DND-41 (cell line): ENCODE results near the gene VPS51.

Experiments used
- ATAC-seq: fragments of 200-7000 bp; cut with Tn5 transposase; 3 replicates; pipeline ENCODE4 v1.9.1; 2021; ENCODE audit warnings: low read depth; ENCODE audit not compliant: insufficient read depth
- DNase-seq: peaks from one replicate; pipeline ENCODE4 v3.0.0-alpha.2; 2020
- H2AFZ ChIP-seq: 2 replicates; pipeline ENCODE4 v1.6.0; 2012; ENCODE audit warnings: low read depth, low read length
- H3K27ac ChIP-seq: 2 replicates; pipeline ENCODE4 v1.5.1; 2012; ENCODE audit warnings: low read length, inconsistent platforms
- H3K27me3 ChIP-seq: fragments of 200-600 bp; sonication (generic); 2 replicates; pipeline ENCODE4 v1.6.0; 2012; ENCODE audit warnings: low read length, mild to moderate bottlenecking, inconsistent platforms; ENCODE audit not compliant: insufficient read depth, poor library complexity
- H3K36me3 ChIP-seq: 2 replicates; pipeline ENCODE4 v1.5.1; 2012; ENCODE audit warnings: low read length, inconsistent platforms; ENCODE audit not compliant: insufficient read depth
- H3K4me1 ChIP-seq: 2 replicates; pipeline ENCODE4 v1.5.1; 2012; ENCODE audit warnings: mild to moderate bottlenecking, low read length; ENCODE audit not compliant: insufficient read depth
- H3K4me2 ChIP-seq: 2 replicates; pipeline ENCODE4 v1.6.0; 2012; ENCODE audit warnings: mild to moderate bottlenecking, moderate library complexity, low read length, inconsistent platforms; ENCODE audit not compliant: insufficient read depth
- H3K4me3 ChIP-seq, 2 experiments: fragments of 200-600 bp in 1 of 2; shearing (Covaris generic) in 1 of 2; 2 replicates each; pipeline ENCODE4 v1.5.1; 2012 to 2016; ENCODE audit warnings: inconsistent platforms in 2 of 2, low read length in 2 of 2, mild to moderate bottlenecking in 2 of 2, low read depth in 1 of 2, moderate library complexity in 1 of 2
- H3K79me2 ChIP-seq: 2 replicates; pipeline ENCODE4 v1.6.0; 2012; ENCODE audit warnings: low read length, inconsistent platforms; ENCODE audit not compliant: insufficient read depth
- H3K9ac ChIP-seq: 2 replicates; pipeline ENCODE4 v1.6.0; 2012; ENCODE audit warnings: low read depth, mild to moderate bottlenecking, inconsistent platforms, low read length, moderate library complexity
- H3K9me3 ChIP-seq: 2 replicates; pipeline ENCODE4 v1.5.1; 2012; ENCODE audit warnings: low read length, moderate library complexity, mild to moderate bottlenecking, inconsistent platforms; ENCODE audit not compliant: insufficient read depth, severe bottlenecking
- H4K20me1 ChIP-seq: 2 replicates; pipeline ENCODE4 v1.6.0; 2012; ENCODE audit warnings: low read length; ENCODE audit not compliant: insufficient read depth
- CTCF ChIP-seq: IDR thresholded peaks from 2 replicates; pipeline ENCODE4 v1.5.1; 2012; ENCODE audit warnings: borderline replicate concordance, low read length, moderate library complexity, mild to moderate bottlenecking; ENCODE audit not compliant: poor library complexity, severe bottlenecking; ENCODE audit errors: extremely low read depth
- EZH2 ChIP-seq: IDR thresholded peaks from 3 replicates; pipeline ENCODE4 v1.6.1; 2012; ENCODE audit warnings: borderline replicate concordance, low read depth, mild to moderate bottlenecking, moderate library complexity, low read length, inconsistent platforms; ENCODE audit not compliant: severe bottlenecking

Gene VPS51

GRCh38 chr11:65104628-65105027 is 8.6 kb downstream of the VPS51 start:
- TF ChIP-seq EZH2 = no peak
- TF ChIP-seq CTCF = no peak
- Histone ChIP-seq H3K4me2 (no peak overlapping the region), H3K9ac (no peak overlapping the region), H3K9me3 (no peaks in the 10 kb centered on the region), H3K27me3 (no peaks in the 10 kb centered on the region), H3K4me3 (no peak overlapping the region), H2AFZ (no peak overlapping the region), H3K36me3 (peaks cover 66% of the 10 kb centered on the region), H3K4me1 (no peaks in the 10 kb centered on the region), H3K27ac (no peak overlapping the region), H4K20me1 (peaks cover 18% of the 10 kb centered on the region; the same call in 1 of the 2 replicates), H3K79me2 (peaks cover 56% of the 10 kb centered on the region)
- no peak for DNase-seq
- ATAC-seq = no peak

GRCh38 chr11:65107078-65107477 is 11.1 kb downstream of the VPS51 start:
- TF ChIP-seq EZH2 (no peak), CTCF (no peak)
- no peak for ATAC-seq
- Histone ChIP-seq H3K4me2 (no peak overlapping the region), H3K36me3 (peaks cover 72% of the 10 kb centered on the region), H2AFZ (no peak overlapping the region), H3K9ac (no peak overlapping the region), H3K4me1 (peaks cover 20% of the 10 kb centered on the region), H3K27me3 (no peaks in the 10 kb centered on the region), H3K4me3 (no peak overlapping the region), H3K27ac (no peak overlapping the region), H4K20me1 (peaks cover 35% of the 10 kb centered on the region), H3K9me3 (no peaks in the 10 kb centered on the region), H3K79me2 (peaks cover 46% of the 10 kb centered on the region)
- DNase-seq = no peak

GRCh38 chr11:65107751-65108468 is 11.9 kb downstream of the VPS51 start:
- Histone ChIP-seq H3K9me3 (no peaks in the 10 kb centered on the region), H3K27me3 (no peaks in the 10 kb centered on the region), H3K27ac (no peak overlapping the region), H4K20me1 (peaks cover 34% of the 10 kb centered on the region), H3K36me3 (peaks cover 65% of the 10 kb centered on the region), H3K4me2 (no peak overlapping the region), H3K4me3 (no peak overlapping the region), H3K4me1 (peaks cover 28% of the 10 kb centered on the region), H2AFZ (no peak overlapping the region), H3K79me2 (peaks cover 45% of the 10 kb centered on the region), H3K9ac (no peak overlapping the region)
- DNase-seq (no peak), ATAC-seq (no peak)
- TF ChIP-seq EZH2 = no peak

- Histone ChIP-seq H2AFZ (no peak overlapping the region), H3K9ac (no peak overlapping the region), H3K27me3 (no peaks in the 10 kb centered on the region), H3K27ac (no peak overlapping the region), H3K4me2 (no peak overlapping the region), H3K79me2 (peaks cover 45% of the 10 kb centered on the region), H3K9me3 (no peaks in the 10 kb centered on the region), H4K20me1 (peaks cover 33% of the 10 kb centered on the region), H3K36me3 (peaks cover 63% of the 10 kb centered on the region), H3K4me1 (peaks cover 34% of the 10 kb centered on the region), H3K4me3 (no peak overlapping the region)
- no peak for TF ChIP-seq CTCF
- no peak for TF ChIP-seq EZH2
- DNase-seq = no peak
- ATAC-seq = no peak
These were observed 12.6 kb downstream of the VPS51 start for GRCh38 chr11:65108469-65109123.
